Liver (tissue), 3 donors: ENCODE data around the gene YWHAE.

Experiments
- CTCF ChIP-seq: fragments of 150-350 bp; IDR thresholded peaks from 2 replicates; pipeline ENCODE4 v1.5.1; 2017; ENCODE audit warnings: improper control_type of control experiment, low read depth, low read length; ENCODE audit not compliant: missing input control
- REST ChIP-seq: IDR thresholded peaks from 2 replicates; pipeline ENCODE4 v1.6.1; 2016; ENCODE audit warnings: antibody characterized with exemption, mild to moderate bottlenecking
- TAF1 ChIP-seq: conservative IDR thresholded peaks from 2 replicates; pipeline ENCODE4 v1.6.1; 2016; ENCODE audit warnings: antibody characterized with exemption, mild to moderate bottlenecking
- YY1 ChIP-seq: IDR thresholded peaks from 2 replicates; pipeline ENCODE4 v1.6.1; 2016; ENCODE audit warnings: antibody characterized with exemption, mild to moderate bottlenecking
- donor health status: healthy.
- donor health status: healthy.

- TF ChIP-seq TAF1, result no peak
- no peak for TF ChIP-seq CTCF
- TF ChIP-seq YY1, result no peak
- no peak for TF ChIP-seq REST
Measured at GRCh38 chr17:1402262-1402586, 2.2 kb upstream of the YWHAE start.
